CD4-positive, alpha-beta memory T cell (primary cell): ENCODE measurements around the gene BTNL8. TPM values are rescaled to one million over a fixed set of nuclear protein-coding genes. Genes with fewer than 3 reads are reported as not detected.

Experiments
- CTCF ChIA-PET: fragments of 350-600 bp; sonication (Branson Sonifier 250); formaldehyde crosslinking; loops from one replicate; lab custom pipeline; 2021; ENCODE audit warnings: inconsistent platforms; ENCODE audit not compliant: partially characterized antibody; lab: Charles Lee
- POLR2A ChIA-PET: fragments of 350-600 bp; sonication (Branson Sonifier 250); formaldehyde crosslinking; loops from one replicate; lab custom pipeline; 2021; ENCODE audit not compliant: partially characterized antibody; lab: Charles Lee
- DNase-seq, 5 donors: peaks; one replicate each; pipeline versions ENCODE4 v3.0.0 to v3.0.0-alpha.2; 2020 to 2022; ENCODE audit warnings: mixed read lengths in 1 of 5
- H3K27ac ChIP-seq: one replicate; pipeline ENCODE4 v1.7.0; 2013; ENCODE audit warnings: low read depth, low read length
- H3K27me3 ChIP-seq: 2 replicates; pipeline ENCODE4 v1.7.0; 2013; ENCODE audit warnings: mild to moderate bottlenecking, low read length, moderate library complexity; ENCODE audit not compliant: insufficient read depth
- H3K36me3 ChIP-seq: 2 replicates; pipeline ENCODE4 v1.7.0; 2013; ENCODE audit warnings: mild to moderate bottlenecking, low read length, moderate library complexity; ENCODE audit not compliant: insufficient read depth
- H3K4me1 ChIP-seq: 2 replicates; pipeline ENCODE4 v1.7.0; 2013; ENCODE audit warnings: mild to moderate bottlenecking, low read length, moderate library complexity; ENCODE audit not compliant: insufficient read depth
- H3K4me3 ChIP-seq, 2 donors: one replicate each; pipeline ENCODE4 v1.7.0; 2013; ENCODE audit warnings: low read length in 2 of 2, mild to moderate bottlenecking in 1 of 2
- H3K9me3 ChIP-seq, 2 donors: one replicate each; pipeline ENCODE4 v1.7.0; 2013; ENCODE audit warnings: low read length in 2 of 2, control low read depth in 1 of 2; ENCODE audit not compliant: control insufficient read depth in 1 of 2
- H3K27ac Mint-ChIP-seq, 7 donors: one replicate each; pipeline ENCODE4 v1.8.0; 2020 to 2021; ENCODE audit warnings: mixed read lengths in 7 of 7, mild to moderate bottlenecking in 6 of 7, inconsistent platforms in 3 of 7, moderate library complexity in 3 of 7
- H3K27me3 Mint-ChIP-seq, 2 donors: one replicate each; pipeline ENCODE4 v1.8.0; 2020 to 2021; ENCODE audit warnings: mixed read lengths in 2 of 2
- H3K36me3 Mint-ChIP-seq, 2 donors: one replicate each; pipeline ENCODE4 v1.8.0; 2020 to 2021; ENCODE audit warnings: mixed read lengths in 2 of 2, inconsistent platforms in 1 of 2, mild to moderate bottlenecking in 1 of 2
- H3K4me1 Mint-ChIP-seq, 4 donors: one replicate each; pipeline ENCODE4 v1.8.0; 2020 to 2021; ENCODE audit warnings: mixed read lengths in 4 of 4, mild to moderate bottlenecking in 1 of 4
- H3K4me3 Mint-ChIP-seq, 8 donors: one replicate each; pipeline ENCODE4 v1.8.0; 2020 to 2021; ENCODE audit warnings: mixed read lengths in 8 of 8, mild to moderate bottlenecking in 7 of 8, moderate library complexity in 6 of 8, inconsistent platforms in 3 of 8
- H3K9me3 Mint-ChIP-seq, 8 donors: one replicate each; pipeline ENCODE4 v1.8.0; 2020 to 2021; ENCODE audit warnings: mixed read lengths in 8 of 8, mild to moderate bottlenecking in 5 of 8, inconsistent platforms in 3 of 8, moderate library complexity in 1 of 8
- intact Hi-C: fragments of 100-400 bp; cut with micrococcal nuclease; formaldehyde crosslinking; loops from one replicate; pipeline ENCODE4 v1.15.1; 2023
- polyA plus RNA-seq, 2 donors: library from polyadenylated mRNA; unstranded; fragments of 300-500 nt; fragmentation: Illumina TruSeq; gene quantifications; one replicate each; pipeline ENCODE4 v1.2.3, GENCODE V29; 2021
- total RNA-seq, 2 experiments: library from RNA; stranded (reverse); gene quantifications; one replicate each; pipeline ENCODE4 v1.2.3, GENCODE V29; 2021

Gene BTNL8
- total and polyA plus RNA-seq, 4 experiments from 2014 or later: not detected

GRCh38 chr5:180908998-180909731 lies 10.2 kb downstream of the BTNL8 start:
- Mint-ChIP-seq H3K4me3 (no peak overlapping the region), H3K36me3 (peaks cover 2 to 3% of the 10 kb centered on the region in 2 donors), H3K27me3 (peaks cover 17 to 33% of the 10 kb centered on the region in 2 donors), H3K4me1 (no peaks in the 10 kb centered on the region), H3K27ac (peak overlapping the region in 1 of 7 donors; percentile 0), H3K9me3 (peaks cover 0 to 4% (median 0%) of the 10 kb centered on the region in 8 donors)
- no peak overlapping the region for H3K27ac ChIP-seq
- H3K9me3 ChIP-seq: no peaks in the 10 kb centered on the region
- no peaks in the 10 kb centered on the region for H3K36me3 ChIP-seq
- intact Hi-C loops: no loop called here
- no peaks in the 10 kb centered on the region for H3K4me1 ChIP-seq
- no peak for DNase-seq
- POLR2A ChIA-PET: no interaction called here
- CTCF ChIA-PET: no interaction called here
- H3K4me3 ChIP-seq: no peak overlapping the region
- peaks cover 5% of the 10 kb centered on the region for H3K27me3 ChIP-seq

GRCh38 chr5:180909782-180910181 lies 10.8 kb downstream of the BTNL8 start:
- H3K4me1 Mint-ChIP-seq: no peaks in the 10 kb centered on the region
- Histone ChIP-seq H3K4me3 (no peak overlapping the region), H3K9me3 (no peaks in the 10 kb centered on the region), H3K27ac (no peak overlapping the region), H3K36me3 (no peaks in the 10 kb centered on the region), H3K4me1 (no peaks in the 10 kb centered on the region), H3K27me3 (peaks cover 5% of the 10 kb centered on the region)
- POLR2A ChIA-PET: no interaction called here
- H3K9me3 Mint-ChIP-seq: peaks cover 0 to 4% (median 0%) of the 10 kb centered on the region in 8 donors
- H3K4me3 Mint-ChIP-seq: no peak overlapping the region
- intact Hi-C loops: no loop called here
- H3K27me3 Mint-ChIP-seq: peaks cover 17 to 33% of the 10 kb centered on the region in 2 donors
- DNase-seq: no peak
- peaks cover 2 to 3% of the 10 kb centered on the region in 2 donors for H3K36me3 Mint-ChIP-seq
- no peak overlapping the region for H3K27ac Mint-ChIP-seq
- CTCF ChIA-PET: no interaction called here

GRCh38 chr5:180910182-180910581 lies 11.2 kb downstream of the BTNL8 start:
- CTCF ChIA-PET: no interaction called here
- peaks cover 2 to 3% of the 10 kb centered on the region in 2 donors for H3K36me3 Mint-ChIP-seq

GRCh38 chr5:180910735-180911134 lies 11.8 kb downstream of the BTNL8 start:
- H3K9me3 ChIP-seq: no peaks in the 10 kb centered on the region
- DNase-seq: no peak
- peaks cover 17 to 33% of the 10 kb centered on the region in 2 donors for H3K27me3 Mint-ChIP-seq
- POLR2A ChIA-PET: no interaction called here
- peaks cover 2 to 3% of the 10 kb centered on the region in 2 donors for H3K36me3 Mint-ChIP-seq
- H3K27ac Mint-ChIP-seq: no peak overlapping the region
- CTCF ChIA-PET: no interaction called here
- H3K4me1 ChIP-seq: no peaks in the 10 kb centered on the region
- H3K4me3 ChIP-seq: no peak overlapping the region
- H3K9me3 Mint-ChIP-seq: peaks cover 0 to 2% (median 0%) of the 10 kb centered on the region in 8 donors
- intact Hi-C loops: no loop called here
- no peak overlapping the region for H3K4me3 Mint-ChIP-seq
- H3K27ac ChIP-seq: no peak overlapping the region
- peaks cover 5% of the 10 kb centered on the region for H3K27me3 ChIP-seq
- no peaks in the 10 kb centered on the region for H3K36me3 ChIP-seq
- H3K4me1 Mint-ChIP-seq: no peaks in the 10 kb centered on the region

More at GRCh38 chr5:180910182-180910581, 11.2 kb downstream of the BTNL8 start:
- DNase-seq: no peak
- H3K4me1 ChIP-seq: no peaks in the 10 kb centered on the region
- no peaks in the 10 kb centered on the region for H3K9me3 ChIP-seq
- H3K4me3 ChIP-seq: no peak overlapping the region
- peaks cover 17 to 33% of the 10 kb centered on the region in 2 donors for H3K27me3 Mint-ChIP-seq
- no peaks in the 10 kb centered on the region for H3K4me1 Mint-ChIP-seq
- intact Hi-C loops: no loop called here
- H3K27ac Mint-ChIP-seq: no peak overlapping the region
- peaks cover 0 to 4% (median 0%) of the 10 kb centered on the region in 8 donors for H3K9me3 Mint-ChIP-seq
- POLR2A ChIA-PET: no interaction called here
- H3K27me3 ChIP-seq: peaks cover 5% of the 10 kb centered on the region
- no peak overlapping the region for H3K27ac ChIP-seq
- no peaks in the 10 kb centered on the region for H3K36me3 ChIP-seq
- H3K4me3 Mint-ChIP-seq: no peak overlapping the region

DNA sequence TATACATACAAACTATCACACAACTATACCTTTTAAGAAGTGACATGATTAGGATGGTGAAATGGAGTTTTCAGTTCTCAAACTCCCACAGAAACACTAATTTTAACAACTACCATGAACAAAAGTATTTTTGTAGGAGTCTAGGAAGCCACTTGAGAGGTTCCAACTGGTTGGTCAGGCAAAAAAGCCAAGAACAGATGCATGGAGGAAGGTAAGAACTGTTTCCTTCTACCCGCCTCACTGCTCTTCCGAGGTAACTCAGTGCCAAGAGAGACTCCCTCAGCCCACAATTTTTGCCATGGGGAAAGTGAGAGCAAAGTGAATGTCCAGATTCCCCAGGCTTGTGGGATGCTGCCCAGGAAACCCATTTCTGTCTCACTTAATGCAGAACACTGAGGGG lies 15.7 kb downstream of the BTNL8 start:
- H3K36me3 Mint-ChIP-seq: peaks cover 0 to 3% of the 10 kb centered on the region in 2 donors
- no peaks in the 10 kb centered on the region for H3K4me1 Mint-ChIP-seq
- CTCF ChIA-PET: no interaction called here

GRCh38 chr5:180915924-180916323 lies 17.0 kb downstream of the BTNL8 start:
- Mint-ChIP-seq H3K4me3 (no peak overlapping the region), H3K36me3 (peaks cover 0 to 3% of the 10 kb centered on the region in 2 donors), H3K9me3 (peaks cover 0 to 3% (median 0%) of the 10 kb centered on the region in 8 donors), H3K4me1 (no peaks in the 10 kb centered on the region), H3K27ac (no peak overlapping the region), H3K27me3 (peaks cover 10 to 20% of the 10 kb centered on the region in 2 donors)
- Histone ChIP-seq H3K36me3 (no peaks in the 10 kb centered on the region), H3K27ac (no peak overlapping the region), H3K4me3 (no peak overlapping the region), H3K9me3 (no peaks in the 10 kb centered on the region), H3K27me3 (no peaks in the 10 kb centered on the region), H3K4me1 (no peaks in the 10 kb centered on the region)
- intact Hi-C loops: no loop called here
- POLR2A ChIA-PET: no interaction called here
- no peak for DNase-seq
- CTCF ChIA-PET: no interaction called here

More for the DNA sequence above, 15.7 kb downstream of the BTNL8 start:
- no peak overlapping the region for H3K4me3 Mint-ChIP-seq
- H3K36me3 ChIP-seq: no peaks in the 10 kb centered on the region
- DNase-seq: no peak
- intact Hi-C loops: no loop called here
- no peaks in the 10 kb centered on the region for H3K4me1 ChIP-seq
- POLR2A ChIA-PET: no interaction called here
- H3K4me3 ChIP-seq: no peak overlapping the region
- no peak overlapping the region for H3K27ac Mint-ChIP-seq
- H3K27me3 ChIP-seq: no peaks in the 10 kb centered on the region
- H3K9me3 ChIP-seq: no peaks in the 10 kb centered on the region
- H3K27me3 Mint-ChIP-seq: peaks cover 17 to 27% of the 10 kb centered on the region in 2 donors
- no peaks in the 10 kb centered on the region for H3K9me3 Mint-ChIP-seq
- no peak overlapping the region for H3K27ac ChIP-seq

DNA sequence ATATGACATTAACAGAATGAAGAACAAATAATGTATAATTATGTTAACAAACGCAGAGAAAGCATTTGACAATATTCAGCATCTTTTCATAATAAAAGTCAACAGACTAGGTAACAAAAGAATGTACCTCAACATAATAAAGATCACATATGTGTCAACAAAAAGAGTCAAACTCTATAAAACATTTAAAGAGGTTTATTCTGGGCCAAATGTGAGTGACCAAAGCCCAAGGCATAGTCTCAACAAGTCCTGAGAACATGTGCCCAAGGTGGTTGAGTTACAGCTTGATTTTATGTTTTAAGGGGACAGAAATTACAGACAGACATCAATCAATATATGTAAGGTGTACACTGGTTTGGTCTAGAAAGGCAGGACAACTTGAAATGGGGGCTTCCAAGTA lies 19.4 kb downstream of the BTNL8 start:
- Mint-ChIP-seq H3K4me3 (no peak overlapping the region), H3K4me1 (no peaks in the 10 kb centered on the region), H3K27ac (no peak overlapping the region), H3K9me3 (peaks cover 6 to 20% (median 12%) of the 10 kb centered on the region in 8 donors), H3K36me3 (peaks cover 0 to 3% of the 10 kb centered on the region in 2 donors), H3K27me3 (peaks cover 13 to 15% of the 10 kb centered on the region in 2 donors)
- Histone ChIP-seq H3K36me3 (no peaks in the 10 kb centered on the region), H3K27me3 (no peaks in the 10 kb centered on the region), H3K4me1 (no peaks in the 10 kb centered on the region), H3K4me3 (no peak overlapping the region), H3K27ac (no peak overlapping the region), H3K9me3 (no peaks in the 10 kb centered on the region)
- intact Hi-C loops: no loop called here
- POLR2A ChIA-PET: no interaction called here
- DNase-seq: no peak
- CTCF ChIA-PET: no interaction called here
